Measurements from ENCODE around the gene LAYN. TPM values are rescaled to one million over a fixed set of nuclear protein-coding genes. Genes with fewer than 3 reads are reported as not detected.
A peak's percentile ranks its signal among the peaks of the same experiment; 100 is the strongest.

LAYN gene
- total RNA-seq, 1 donor from 2014 or later: 16.5 TPM

DNA sequence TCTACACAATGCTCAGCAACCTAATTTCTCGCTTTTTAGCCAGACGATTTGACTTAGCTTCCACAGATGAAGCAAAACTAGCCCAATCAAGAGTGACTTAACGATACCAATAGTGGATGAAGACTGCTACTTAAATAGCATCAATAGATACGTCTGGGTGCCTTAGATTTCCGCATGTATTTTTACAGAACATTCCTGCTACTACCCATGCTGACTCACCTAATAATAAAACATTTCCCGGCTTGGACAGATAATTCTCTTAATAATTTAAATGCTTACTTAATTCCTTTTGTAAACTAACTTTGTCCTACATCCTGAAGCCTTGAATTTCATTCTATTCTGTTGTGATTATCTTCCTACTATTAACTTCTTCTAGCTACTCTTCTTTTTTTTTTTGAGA is 5.2 kb upstream of the LAYN start:
- DNase-seq (ENCODE audit: low spot score): no peak
- Mint-ChIP-seq H3K27ac (no peak overlapping the region), H3K9me3 (no peaks in the 10 kb centered on the region), H3K27me3 (ENCODE audit: low read depth) (peaks cover 50% of the 10 kb centered on the region), H3K36me3 (ENCODE audit: low read depth) (no peaks in the 10 kb centered on the region), H3K4me1 (ENCODE audit: low read depth) (peaks cover 29% of the 10 kb centered on the region), H3K4me3 (ENCODE audit: low read depth) (no peak overlapping the region)
- intact Hi-C loops (cut with micrococcal nuclease): loop anchor here (5.0 kb wide), 1 partner anchor 83 kb away; no protein-coding TSS in a partner anchor

DNA sequence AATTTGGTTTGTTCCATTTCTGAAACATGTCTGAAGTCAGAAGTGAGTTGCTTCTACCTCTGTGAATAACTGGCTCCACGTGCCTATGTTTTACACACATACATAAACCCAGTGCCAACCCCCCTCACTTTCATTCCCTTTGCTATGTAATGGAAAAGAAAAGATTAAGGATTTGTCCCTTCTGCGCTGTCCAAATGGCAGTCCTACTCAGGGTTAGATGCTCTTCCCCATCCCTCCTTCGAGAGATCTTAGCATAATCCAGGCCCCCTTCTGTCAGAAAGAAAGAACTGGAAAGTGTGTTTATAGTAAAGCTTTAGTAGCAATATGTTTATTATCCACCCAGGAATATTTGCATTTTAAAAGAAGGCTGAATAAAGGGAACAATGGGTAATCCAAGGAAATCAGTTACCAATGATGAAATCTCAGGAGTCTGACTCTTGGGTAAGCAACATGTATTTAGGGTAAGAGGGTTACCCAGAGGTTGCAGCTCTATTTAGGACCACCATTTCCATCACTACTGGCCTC is 3.1 kb upstream of the LAYN start:
- H3K27ac Mint-ChIP-seq: no peak overlapping the region

GRCh38 chr11:111538407-111539114 is 2.0 kb upstream of the LAYN start:
- H3K4me1 Mint-ChIP-seq (ENCODE audit: low read depth): peaks cover 24% of the 10 kb centered on the region
- no peaks in the 10 kb centered on the region for H3K36me3 Mint-ChIP-seq (ENCODE audit: low read depth)
- peak overlapping the region; percentile 65 for H3K27ac Mint-ChIP-seq
- no peak overlapping the region for H3K4me3 Mint-ChIP-seq (ENCODE audit: low read depth)
- no peaks in the 10 kb centered on the region for H3K9me3 Mint-ChIP-seq
- intact Hi-C loops (cut with micrococcal nuclease): loop anchor here (2.0 to 5.0 kb wide), 2 partner anchors 18 to 86 kb away; no protein-coding TSS in a partner anchor
- DNase-seq (ENCODE audit: low spot score): no peak
- peaks cover 73% of the 10 kb centered on the region for H3K27me3 Mint-ChIP-seq (ENCODE audit: low read depth)

More for the DNA sequence above, 3.1 kb upstream of the LAYN start:
- intact Hi-C loops (cut with micrococcal nuclease): loop anchor here (5.0 kb wide), 1 partner anchor 85 kb away; no protein-coding TSS in a partner anchor
- H3K27me3 Mint-ChIP-seq (ENCODE audit: low read depth): peaks cover 62% of the 10 kb centered on the region
- DNase-seq (ENCODE audit: low spot score): no peak
- no peaks in the 10 kb centered on the region for H3K9me3 Mint-ChIP-seq
- H3K36me3 Mint-ChIP-seq (ENCODE audit: low read depth): no peaks in the 10 kb centered on the region
- H3K4me3 Mint-ChIP-seq (ENCODE audit: low read depth): no peak overlapping the region
- H3K4me1 Mint-ChIP-seq (ENCODE audit: low read depth): peaks cover 24% of the 10 kb centered on the region

GRCh38 chr11:111539426-111540113 is 950 bp upstream of the LAYN start:
- intact Hi-C loops (cut with micrococcal nuclease): loop anchor here (2.0 to 5.0 kb wide), 3 partner anchors 13 to 87 kb away; no protein-coding TSS in a partner anchor
- Mint-ChIP-seq H3K9me3 (no peaks in the 10 kb centered on the region), H3K4me1 (ENCODE audit: low read depth) (peaks cover 24% of the 10 kb centered on the region), H3K36me3 (ENCODE audit: low read depth) (no peaks in the 10 kb centered on the region), H3K27ac (peak overlapping the region; percentile 65), H3K27me3 (ENCODE audit: low read depth) (peaks cover 74% of the 10 kb centered on the region), H3K4me3 (ENCODE audit: low read depth) (peak overlapping the region; percentile 47)
- DNase-seq (ENCODE audit: low spot score): no peak

DNA sequence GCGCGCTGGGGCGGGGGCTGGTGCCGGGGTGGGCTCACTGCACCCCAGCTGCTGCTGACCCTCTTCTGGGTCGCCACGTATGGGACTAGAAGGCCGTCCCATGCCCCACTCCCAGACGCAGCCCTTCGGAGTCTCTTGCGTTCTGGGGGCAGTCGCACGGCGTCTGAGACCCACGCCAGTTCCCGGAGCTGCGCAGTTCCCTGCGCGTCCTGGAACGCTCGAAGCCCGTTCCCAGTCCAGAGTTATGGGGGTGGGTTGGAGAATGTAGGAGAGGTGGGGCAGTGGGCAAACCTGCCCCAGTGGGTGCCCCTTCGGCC is 375 bp downstream of the LAYN start:
- DNase-seq (ENCODE audit: low spot score): no peak
- Mint-ChIP-seq H3K4me1 (ENCODE audit: low read depth) (peaks cover 24% of the 10 kb centered on the region), H3K27ac (no peak overlapping the region), H3K9me3 (no peaks in the 10 kb centered on the region), H3K4me3 (ENCODE audit: low read depth) (no peak overlapping the region), H3K36me3 (ENCODE audit: low read depth) (no peaks in the 10 kb centered on the region), H3K27me3 (ENCODE audit: low read depth) (peaks cover 74% of the 10 kb centered on the region)
- intact Hi-C loops (cut with micrococcal nuclease): loop anchor here (2.0 kb wide), 1 partner anchor 14 kb away; no protein-coding TSS in a partner anchor

DNA sequence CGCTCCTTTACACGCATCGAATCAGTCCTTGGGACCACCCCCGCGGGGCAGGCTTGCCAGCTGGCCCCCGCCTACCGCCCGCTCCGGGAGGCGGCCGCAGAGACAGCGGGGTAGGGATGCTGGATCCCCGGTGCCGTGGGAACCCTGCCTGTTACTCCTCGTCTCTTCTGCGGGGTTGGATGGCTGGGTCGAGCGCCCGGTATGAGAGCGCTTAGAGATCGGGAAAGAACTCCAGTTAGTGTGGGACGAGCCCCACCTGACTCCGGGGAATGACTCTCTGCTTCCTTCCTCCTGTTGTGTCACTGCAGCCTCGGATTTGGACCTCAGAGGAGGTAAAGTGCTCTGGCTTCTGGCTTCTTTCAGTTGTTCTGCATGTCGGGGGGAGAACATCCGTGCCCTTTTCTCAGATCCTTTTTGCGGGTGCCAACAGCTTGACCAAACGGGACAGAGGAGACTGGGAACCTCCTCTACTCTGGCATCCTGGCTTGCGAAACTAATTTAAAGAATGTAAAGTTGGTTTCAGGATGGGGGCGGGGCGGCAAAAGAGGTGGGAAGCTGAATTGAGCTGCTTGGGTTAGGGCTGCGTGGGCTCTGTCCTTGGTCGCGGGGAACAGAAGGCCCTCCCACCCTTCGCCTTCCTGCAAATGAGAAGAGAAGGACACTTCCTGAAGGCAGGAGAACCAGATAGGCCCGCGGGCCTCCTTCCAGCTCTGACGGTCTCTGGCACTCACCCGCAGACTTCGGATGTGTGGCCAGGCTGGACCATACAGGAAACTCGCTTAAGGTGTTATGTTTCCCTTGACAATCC is 938 bp downstream of the LAYN start:
- no peaks in the 10 kb centered on the region for H3K36me3 Mint-ChIP-seq (ENCODE audit: low read depth)
- H3K27me3 Mint-ChIP-seq (ENCODE audit: low read depth): peaks cover 76% of the 10 kb centered on the region
- H3K27ac Mint-ChIP-seq: no peak overlapping the region
- DNase-seq (ENCODE audit: low spot score): no peak
- intact Hi-C loops (cut with micrococcal nuclease): loop anchor here (2.0 kb wide), 1 partner anchor 15 kb away; no protein-coding TSS in a partner anchor
- peaks cover 24% of the 10 kb centered on the region for H3K4me1 Mint-ChIP-seq (ENCODE audit: low read depth)
- no peaks in the 10 kb centered on the region for H3K9me3 Mint-ChIP-seq
- peak overlapping the region; percentile 72 for H3K4me3 Mint-ChIP-seq (ENCODE audit: low read depth)

- Mint-ChIP-seq H3K4me1 (ENCODE audit: low read depth) (peaks cover 22% of the 10 kb centered on the region), H3K9me3 (no peaks in the 10 kb centered on the region), H3K36me3 (ENCODE audit: low read depth) (no peaks in the 10 kb centered on the region), H3K27ac (no peak overlapping the region), H3K27me3 (ENCODE audit: low read depth) (peaks cover 67% of the 10 kb centered on the region), H3K4me3 (ENCODE audit: low read depth) (peak overlapping the region; percentile 40)
- no peak for DNase-seq (ENCODE audit: low spot score)
- intact Hi-C loops (cut with micrococcal nuclease): no loop called here
Measured at GRCh38 chr11:111542606-111543275, 2.2 kb downstream of the LAYN start.

- Mint-ChIP-seq H3K27ac (no peak overlapping the region), H3K36me3 (ENCODE audit: low read depth) (no peaks in the 10 kb centered on the region), H3K27me3 (ENCODE audit: low read depth) (peaks cover 50% of the 10 kb centered on the region), H3K4me3 (ENCODE audit: low read depth) (no peak overlapping the region), H3K4me1 (ENCODE audit: low read depth) (no peaks in the 10 kb centered on the region), H3K9me3 (no peaks in the 10 kb centered on the region)
- no peak for DNase-seq (ENCODE audit: low spot score)
- intact Hi-C loops (cut with micrococcal nuclease): no loop called here
Measured at GRCh38 chr11:111548525-111548924, 8.0 kb downstream of the LAYN start.

DNA sequence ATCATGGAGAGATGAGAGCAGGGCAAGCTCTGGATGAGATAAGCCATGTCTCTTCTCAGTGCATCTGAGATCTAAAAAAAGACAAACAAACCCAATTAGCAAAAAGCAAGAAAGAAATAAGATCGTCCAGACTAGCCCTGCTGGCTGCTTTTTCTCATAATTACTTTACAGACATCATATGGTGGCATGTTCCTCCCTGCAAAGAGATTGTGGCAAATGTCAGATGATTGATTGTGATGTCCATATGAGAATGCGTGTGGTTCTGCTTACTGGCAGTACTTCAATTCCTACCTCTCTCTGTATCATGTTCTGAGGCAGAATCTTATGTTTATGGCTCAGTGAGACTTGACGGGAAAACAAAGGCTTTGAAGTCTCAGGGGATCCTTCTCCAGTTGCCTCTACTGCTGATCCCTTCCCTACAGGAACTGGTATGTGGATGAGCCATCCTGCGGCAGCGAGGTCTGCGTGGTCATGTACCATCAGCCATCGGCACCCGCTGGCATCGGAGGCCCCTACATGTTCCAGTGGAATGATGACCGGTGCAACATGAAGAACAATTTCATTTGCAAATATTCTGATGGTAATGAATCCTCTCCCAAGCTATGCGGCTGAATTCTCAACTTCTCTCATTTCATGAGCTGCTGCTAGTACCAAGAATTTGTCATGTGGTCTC is 8.8 kb downstream of the LAYN start:
- H3K4me1 Mint-ChIP-seq (ENCODE audit: low read depth): no peaks in the 10 kb centered on the region
- H3K27ac Mint-ChIP-seq: no peak overlapping the region
- H3K36me3 Mint-ChIP-seq (ENCODE audit: low read depth): no peaks in the 10 kb centered on the region
- peaks cover 48% of the 10 kb centered on the region for H3K27me3 Mint-ChIP-seq (ENCODE audit: low read depth)
- H3K9me3 Mint-ChIP-seq: no peaks in the 10 kb centered on the region
- intact Hi-C loops (cut with micrococcal nuclease): no loop called here
- no peak overlapping the region for H3K4me3 Mint-ChIP-seq (ENCODE audit: low read depth)
- DNase-seq (ENCODE audit: low spot score): no peak

- H3K4me3 Mint-ChIP-seq (ENCODE audit: low read depth): no peak overlapping the region
- intact Hi-C loops (cut with micrococcal nuclease): no loop called here
- H3K27me3 Mint-ChIP-seq (ENCODE audit: low read depth): peaks cover 44% of the 10 kb centered on the region
- H3K36me3 Mint-ChIP-seq (ENCODE audit: low read depth): peaks cover 2% of the 10 kb centered on the region
- H3K27ac Mint-ChIP-seq: no peak overlapping the region
- no peak for DNase-seq (ENCODE audit: low spot score)
- H3K9me3 Mint-ChIP-seq: no peaks in the 10 kb centered on the region
- H3K4me1 Mint-ChIP-seq (ENCODE audit: low read depth): no peaks in the 10 kb centered on the region
Measured at GRCh38 chr11:111549869-111550203, 9.3 kb downstream of the LAYN start.

DNA sequence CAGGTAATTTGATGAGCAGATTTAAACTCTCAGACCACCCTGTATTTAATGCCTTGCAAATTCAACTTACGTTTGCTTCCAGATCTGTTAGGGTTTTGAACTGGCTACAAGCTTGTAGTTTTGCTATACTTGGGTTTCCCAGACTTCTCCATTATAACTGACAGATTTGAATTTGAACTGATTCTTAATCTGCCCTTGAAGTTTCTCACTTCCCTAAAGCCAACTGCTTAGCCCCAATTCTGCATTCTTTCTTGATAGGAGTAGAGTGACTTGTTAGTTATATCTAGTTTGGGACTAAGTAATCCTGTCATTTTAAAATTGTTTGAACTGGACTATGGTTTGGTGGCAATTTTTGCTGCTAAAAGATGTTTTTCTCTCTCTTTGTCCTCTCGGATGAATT is 9.7 kb downstream of the LAYN start:
- Mint-ChIP-seq H3K27me3 (ENCODE audit: low read depth) (peaks cover 44% of the 10 kb centered on the region), H3K36me3 (ENCODE audit: low read depth) (peaks cover 6% of the 10 kb centered on the region), H3K9me3 (peaks cover 1% of the 10 kb centered on the region), H3K27ac (no peak overlapping the region), H3K4me3 (ENCODE audit: low read depth) (no peak overlapping the region), H3K4me1 (ENCODE audit: low read depth) (no peaks in the 10 kb centered on the region)
- intact Hi-C loops (cut with micrococcal nuclease): no loop called here
- DNase-seq (ENCODE audit: low spot score): no peak

GRCh38 chr11:111554532-111554931 is 14.0 kb downstream of the LAYN start:
- peaks cover 9% of the 10 kb centered on the region for H3K36me3 Mint-ChIP-seq (ENCODE audit: low read depth)
- intact Hi-C loops (cut with micrococcal nuclease): no loop called here
- no peaks in the 10 kb centered on the region for H3K4me1 Mint-ChIP-seq (ENCODE audit: low read depth)
- H3K4me3 Mint-ChIP-seq (ENCODE audit: low read depth): no peak overlapping the region
- peaks cover 29% of the 10 kb centered on the region for H3K27me3 Mint-ChIP-seq (ENCODE audit: low read depth)
- DNase-seq (ENCODE audit: low spot score): no peak
- H3K9me3 Mint-ChIP-seq: peaks cover 4% of the 10 kb centered on the region
- H3K27ac Mint-ChIP-seq: no peak overlapping the region
